Stromal cell of bone marrow (primary cell): ENCODE data around the gene ZDHHC9.

Source experiments
- DNase-seq: peaks from one replicate; pipeline ENCODE4 v3.0.0-alpha.2; 2012; ENCODE audit warnings: low read depth

ZDHHC9 gene

GRCh38 chrX:129785160-129785947 lies 58.3 kb downstream of the ZDHHC9 start:
- no peak for DNase-seq

GRCh38 chrX:129784371-129784770 lies 59.3 kb downstream of the ZDHHC9 start:
- no peak for DNase-seq

GRCh38 chrX:129783291-129783713 lies 60.4 kb downstream of the ZDHHC9 start:
- no peak for DNase-seq

- DNase-seq, result no peak
Observed at GRCh38 chrX:129782706-129783105, 61.0 kb downstream of the ZDHHC9 start.

- no peak for DNase-seq
Observed at GRCh38 chrX:129781680-129782495, 61.8 kb downstream of the ZDHHC9 start.

- no peak for DNase-seq
Observed at GRCh38 chrX:129781134-129781672, 62.5 kb downstream of the ZDHHC9 start.

- DNase-seq, result no peak
Observed at GRCh38 chrX:129780441-129781105, 63.1 kb downstream of the ZDHHC9 start.

GRCh38 chrX:129779747-129780146 lies 63.9 kb downstream of the ZDHHC9 start, which contains the start of gene SASH3:
Gene SASH3 (plus strand): TSS chrX:129779949. CDS start chrX:129780098, 149 bp downstream.
- no peak for DNase-seq

- no peak for DNase-seq
Observed at GRCh38 chrX:129779086-129779672, 64.5 kb downstream of the ZDHHC9 start.

- no peak for DNase-seq
Observed at GRCh38 chrX:129777218-129778030, 66.3 kb downstream of the ZDHHC9 start.

- no peak for DNase-seq
Observed at GRCh38 chrX:129773649-129774458, 69.8 kb downstream of the ZDHHC9 start.

- no peak for DNase-seq
Observed at GRCh38 chrX:129772796-129773431, 70.8 kb downstream of the ZDHHC9 start.

GRCh38 chrX:129771266-129771995 lies 72.3 kb downstream of the ZDHHC9 start:
- no peak for DNase-seq

GRCh38 chrX:129769467-129770154 lies 74.1 kb downstream of the ZDHHC9 start:
- no peak for DNase-seq

GRCh38 chrX:129768586-129769466 lies 74.9 kb downstream of the ZDHHC9 start:
- DNase-seq, result no peak

GRCh38 chrX:129768186-129768585 lies 75.5 kb downstream of the ZDHHC9 start:
- DNase-seq, result no peak

- no peak for DNase-seq
Observed at GRCh38 chrX:129763666-129764065, 80.0 kb downstream of the ZDHHC9 start.
